ENCODE results near the gene DBH.

- no peak for TF ChIP-seq CTCF (IDR thresholded peaks at IDR 0.05)
- TF ChIP-seq POLR2A (IDR thresholded peaks at IDR 0.05), result no peak
These were observed 13.9 kb downstream of the DBH start for GRCh38 chr9:133650026-133650425.

Measured in stomach (tissue), 4 donors.